Cerebellar cortex (tissue), 1 donor: Measurements from ENCODE around the gene SALL1.

Experiments used
- DNase-seq: peaks from one replicate; pipeline ENCODE4 v3.0.0-alpha.2; 2015; ENCODE audit warnings: low spot score

The SALL1 gene

GRCh38 chr16:51141106-51141505 is 10.0 kb downstream of the SALL1 start:
- no peak for DNase-seq

- DNase-seq: no peak
Measured at GRCh38 chr16:51140112-51140511, 11.0 kb downstream of the SALL1 start.

GRCh38 chr16:51139568-51139967 is 11.5 kb downstream of the SALL1 start:
- no peak for DNase-seq

GRCh38 chr16:51138178-51138577 is 12.9 kb downstream of the SALL1 start:
- DNase-seq: no peak

GRCh38 chr16:51137097-51137496 is 14.0 kb downstream of the SALL1 start:
- no peak for DNase-seq

GRCh38 chr16:51134876-51135275 is 16.2 kb downstream of the SALL1 start:
- DNase-seq: no peak

GRCh38 chr16:51134269-51134812 is 16.7 kb downstream of the SALL1 start:
- no peak for DNase-seq

- no peak for DNase-seq
Measured at GRCh38 chr16:51133688-51134087, 17.4 kb downstream of the SALL1 start.

GRCh38 chr16:51133183-51133582 is 17.9 kb downstream of the SALL1 start:
- no peak for DNase-seq

- no peak for DNase-seq
Measured at GRCh38 chr16:51132490-51133115, 18.5 kb downstream of the SALL1 start.

- no peak for DNase-seq
Measured at GRCh38 chr16:51131619-51132018, 19.5 kb downstream of the SALL1 start.

GRCh38 chr16:51129105-51129504 is 22.0 kb downstream of the SALL1 start:
- no peak for DNase-seq

GRCh38 chr16:51125992-51126391 is 25.1 kb downstream of the SALL1 start:
- DNase-seq: no peak

GRCh38 chr16:51124896-51125295 is 26.2 kb downstream of the SALL1 start:
- no peak for DNase-seq

GRCh38 chr16:51121850-51122249 is 29.2 kb downstream of the SALL1 start:
- no peak for DNase-seq

GRCh38 chr16:51120730-51121347 is 30.2 kb downstream of the SALL1 start:
- no peak for DNase-seq

GRCh38 chr16:51119973-51120729 is 30.9 kb downstream of the SALL1 start:
- no peak for DNase-seq

- DNase-seq: no peak
Measured at GRCh38 chr16:51119556-51119955, 31.5 kb downstream of the SALL1 start.

- no peak for DNase-seq
Measured at GRCh38 chr16:51116353-51116752, 34.7 kb downstream of the SALL1 start.

- no peak for DNase-seq
Measured at GRCh38 chr16:51114382-51114781, 36.7 kb downstream of the SALL1 start.

GRCh38 chr16:51113236-51114125 is 37.6 kb downstream of the SALL1 start:
- DNase-seq: no peak

- no peak for DNase-seq
Measured at GRCh38 chr16:51112323-51112722, 38.7 kb downstream of the SALL1 start.
